GM19351 (cell line): ENCODE data around the gene CCDC144A.
"Not testable (repeated sequence)": the region's sequence is repeated elsewhere in the genome, so short reads cannot be mapped to it uniquely, and the experiment has no call there.

ENCODE experiments used
- ATAC-seq: cut with Tn5 transposase; IDR thresholded peaks from one replicate; pipeline ENCODE4 v1.9.1; 2021; ENCODE audit warnings: mild to moderate bottlenecking, moderate library complexity; ENCODE audit not compliant: unreplicated experiment

Gene CCDC144A

DNA sequence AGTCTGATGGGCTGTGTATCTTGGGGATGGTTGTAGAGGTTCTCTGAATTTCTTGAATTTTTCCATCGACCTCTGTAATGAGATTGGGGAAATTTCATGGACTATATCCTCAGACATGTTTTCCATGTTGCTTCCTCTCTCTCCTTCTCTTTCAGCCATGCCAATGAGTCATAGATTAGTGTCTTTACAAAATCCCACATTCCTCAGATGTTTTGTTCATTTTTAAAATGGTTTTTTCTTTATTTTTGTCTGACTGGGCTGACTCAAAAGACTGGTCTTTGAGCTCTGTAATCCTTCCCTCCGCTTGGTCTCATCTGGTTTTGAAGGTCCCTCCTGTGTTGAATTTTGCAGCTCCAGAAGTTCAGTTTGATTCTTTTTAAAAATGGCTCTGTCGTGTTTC is 60.5 kb downstream of the CCDC144A start:
- not testable (repeated sequence) for ATAC-seq

DNA sequence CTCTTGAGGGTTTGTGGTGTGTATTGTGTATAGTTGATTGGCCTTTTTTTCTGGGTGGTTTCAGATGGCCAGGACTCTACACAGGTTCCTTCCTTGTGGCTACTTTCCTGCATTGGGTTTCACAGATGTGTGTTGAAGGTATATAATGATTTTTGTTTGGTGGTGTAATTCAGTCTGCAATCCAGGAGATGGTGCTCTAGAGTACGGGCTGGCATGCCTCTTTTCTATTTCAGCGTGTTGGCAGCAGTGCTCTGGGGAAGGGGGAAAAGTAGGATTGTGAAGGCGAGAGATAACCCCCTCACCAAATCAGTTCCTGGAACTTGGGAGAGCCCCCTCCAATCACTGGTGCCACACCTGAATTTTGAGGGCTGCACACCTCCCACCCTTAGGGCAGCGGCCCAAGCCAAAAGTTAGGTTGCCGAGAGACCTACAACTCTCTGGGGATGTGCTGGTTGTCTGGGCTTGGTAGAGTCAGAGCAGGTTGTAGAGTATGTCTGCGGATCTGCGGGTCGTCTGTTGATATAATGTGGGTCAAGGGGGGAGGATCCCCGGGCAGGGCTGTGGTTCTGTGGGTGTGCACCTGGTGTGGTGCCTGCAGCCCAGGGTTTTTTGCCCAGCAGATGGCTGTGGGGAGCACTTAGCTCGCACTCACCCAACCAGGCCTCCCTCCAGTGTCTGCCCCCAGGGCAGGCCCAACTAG is 61.3 kb downstream of the CCDC144A start:
- ATAC-seq = not testable (repeated sequence)

DNA sequence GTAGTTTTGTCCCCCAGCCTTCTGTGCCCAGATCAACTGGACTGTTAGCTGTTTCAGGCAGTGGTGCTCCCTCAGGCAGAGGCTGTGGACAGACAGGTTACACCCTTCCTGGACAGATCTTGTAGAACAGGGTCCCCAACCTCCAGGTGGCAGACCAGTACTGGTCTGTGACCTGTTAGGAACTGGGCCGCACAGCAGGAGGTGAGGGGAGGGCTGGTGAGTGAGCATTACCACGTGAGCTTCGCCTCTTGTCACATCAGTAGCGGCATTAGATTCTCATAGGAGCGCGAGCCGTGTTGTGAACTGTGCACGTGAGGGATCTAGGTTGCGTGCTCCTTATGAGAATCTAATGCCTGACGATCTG is 61.9 kb downstream of the CCDC144A start:
- ATAC-seq = not testable (repeated sequence)

DNA sequence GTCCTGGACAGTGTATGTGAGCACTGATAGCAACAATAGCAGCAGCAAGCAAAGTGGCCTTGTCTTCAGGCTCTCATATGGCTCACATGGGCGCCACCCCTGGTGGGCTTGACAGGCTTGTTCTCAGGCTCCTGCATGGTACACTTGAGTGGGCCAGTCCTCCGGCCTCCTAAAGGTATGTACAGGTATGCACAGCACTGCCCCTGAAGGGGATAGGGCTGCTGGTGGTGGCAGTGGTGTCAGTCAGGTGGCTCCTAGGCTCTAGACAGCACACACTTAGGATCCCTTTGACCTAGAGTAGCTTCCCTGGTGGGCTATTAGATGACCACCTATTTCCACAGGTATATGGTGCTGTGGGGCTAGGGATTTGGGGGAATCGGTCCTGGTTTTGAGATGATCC is 67.5 kb downstream of the CCDC144A start:
- ATAC-seq = not testable (repeated sequence)

DNA sequence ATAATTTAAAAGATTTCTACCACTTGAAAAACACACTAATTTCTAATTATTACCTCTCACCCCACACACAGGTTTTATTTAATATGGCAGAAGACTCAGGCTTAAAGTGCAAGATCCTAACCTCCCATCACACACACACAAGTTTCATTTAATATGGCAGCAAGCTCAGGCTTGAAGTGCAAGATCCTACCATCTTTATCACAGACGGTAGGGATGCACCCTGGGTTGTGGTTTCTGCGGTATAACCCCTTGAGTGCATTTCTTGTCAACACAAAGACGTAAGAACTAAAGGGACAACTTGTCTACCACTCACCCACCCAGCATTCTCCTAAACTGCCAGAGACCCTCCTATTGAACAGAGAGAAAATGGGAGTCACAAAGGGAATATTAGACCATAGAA is 68.1 kb downstream of the CCDC144A start:
- ATAC-seq = not testable (repeated sequence)

DNA sequence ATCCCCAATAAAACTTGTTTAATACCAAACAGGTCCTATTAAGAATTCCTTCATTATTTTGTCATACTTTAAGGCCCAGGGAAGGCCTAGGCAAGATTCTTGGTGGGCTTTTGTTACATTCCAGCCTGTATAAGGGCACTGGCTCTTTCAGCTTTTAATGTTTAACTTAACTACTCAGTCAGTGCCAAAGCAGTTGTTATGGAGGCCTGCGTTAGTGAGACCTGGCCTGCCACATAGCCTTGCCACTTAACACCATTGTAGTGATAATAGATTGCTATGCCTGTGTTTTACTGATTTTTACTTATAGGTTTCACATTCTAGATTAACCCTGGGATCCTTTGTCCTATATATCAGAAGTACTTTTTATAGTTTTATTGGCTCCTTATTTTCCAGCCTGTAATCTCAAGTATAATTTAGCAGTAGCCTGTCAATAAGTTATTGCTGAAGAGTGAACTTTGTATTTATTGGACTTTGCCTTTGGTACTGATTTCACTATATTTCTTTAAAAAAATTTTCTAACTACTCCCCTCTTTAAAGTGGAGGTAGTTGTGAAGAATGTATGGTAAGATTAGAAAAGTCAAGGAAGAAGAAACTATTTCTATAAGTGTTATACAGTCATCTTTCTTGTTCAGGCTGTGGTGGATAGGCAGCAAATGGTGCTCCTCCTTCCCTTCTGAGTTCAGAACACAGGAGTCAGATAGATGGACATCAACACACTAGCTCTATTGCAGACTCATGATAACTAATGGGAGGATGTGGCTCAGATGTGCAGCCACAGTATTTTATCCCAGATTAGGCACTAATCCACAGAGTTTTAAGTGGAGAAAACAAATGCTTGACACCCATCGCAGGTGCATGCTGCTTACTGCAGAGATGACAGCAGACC is 78.5 kb downstream of the CCDC144A start:
- ATAC-seq = not testable (repeated sequence)

DNA sequence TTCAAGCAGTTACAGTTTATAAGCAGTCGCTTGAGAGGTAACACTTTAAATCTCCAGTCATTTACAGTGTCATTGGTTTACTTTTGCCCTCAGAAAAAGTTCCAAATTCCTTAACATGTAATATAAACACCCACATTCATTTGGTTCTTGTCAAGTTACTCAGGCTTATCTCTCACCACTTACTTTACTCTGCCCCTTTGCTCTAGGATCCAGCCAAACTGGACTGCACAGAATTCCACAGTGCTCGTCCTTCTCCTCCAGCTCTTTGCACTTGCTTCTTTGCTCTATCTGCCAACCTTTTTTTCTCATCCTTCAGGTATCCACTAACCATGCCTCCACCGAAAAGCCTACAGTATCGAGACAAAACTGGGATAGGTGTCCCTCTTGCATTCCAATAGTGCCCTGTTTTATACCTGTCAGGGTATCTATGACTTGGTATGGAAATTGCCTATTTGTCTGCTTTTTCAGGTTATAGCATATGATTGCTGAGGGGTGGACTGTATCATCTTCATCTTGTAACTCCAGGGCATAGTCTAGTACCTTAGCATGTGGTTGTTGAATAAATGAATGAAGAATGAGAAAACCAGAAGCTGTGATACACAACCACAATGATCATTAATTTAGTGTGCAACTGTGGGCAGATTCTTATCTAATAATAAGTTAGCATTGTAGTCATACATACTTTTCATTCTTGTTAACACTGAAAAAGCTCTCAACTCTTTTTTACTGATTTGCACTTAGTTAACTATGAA is 82.5 kb downstream of the CCDC144A start:
- not testable (repeated sequence) for ATAC-seq

DNA sequence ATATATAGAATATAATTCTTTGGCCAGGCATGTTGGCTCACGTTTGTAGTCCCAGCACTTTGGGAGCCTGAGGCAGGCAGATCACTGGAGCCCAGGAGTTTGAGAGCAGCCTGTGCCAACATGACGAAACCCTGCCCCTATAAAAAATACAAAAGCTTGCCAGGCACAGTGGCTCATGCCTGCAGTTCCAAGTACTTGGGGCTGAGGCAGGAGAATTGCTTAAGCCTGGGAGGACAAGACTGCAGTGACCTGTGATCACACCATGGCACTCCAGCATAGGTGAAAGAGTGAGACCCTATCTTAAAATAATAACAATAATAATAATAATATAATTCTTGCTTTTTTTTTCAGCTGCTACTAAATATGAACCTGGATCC is 83.1 kb downstream of the CCDC144A start:
- not testable (repeated sequence) for ATAC-seq

DNA sequence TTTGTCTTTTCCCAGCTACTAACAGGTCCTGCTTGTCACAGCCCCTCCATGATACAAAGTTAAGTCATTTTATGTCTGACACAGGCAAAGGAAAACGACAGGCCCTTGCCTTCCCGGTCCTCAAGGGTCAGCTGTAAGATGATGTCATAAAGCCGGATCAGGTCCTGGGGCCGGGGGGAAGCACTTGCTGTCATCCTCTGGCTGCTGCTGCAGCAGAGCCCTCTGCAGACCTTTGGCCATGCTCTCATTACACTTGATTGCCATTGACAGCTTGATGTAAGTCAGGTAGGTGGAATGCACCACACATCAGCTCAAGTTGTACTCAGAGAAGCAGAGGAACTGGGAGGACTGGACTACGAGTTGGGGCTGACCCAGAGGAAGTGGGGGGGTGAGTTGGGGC is 97.8 kb downstream of the CCDC144A start:
- not testable (repeated sequence) for ATAC-seq

DNA sequence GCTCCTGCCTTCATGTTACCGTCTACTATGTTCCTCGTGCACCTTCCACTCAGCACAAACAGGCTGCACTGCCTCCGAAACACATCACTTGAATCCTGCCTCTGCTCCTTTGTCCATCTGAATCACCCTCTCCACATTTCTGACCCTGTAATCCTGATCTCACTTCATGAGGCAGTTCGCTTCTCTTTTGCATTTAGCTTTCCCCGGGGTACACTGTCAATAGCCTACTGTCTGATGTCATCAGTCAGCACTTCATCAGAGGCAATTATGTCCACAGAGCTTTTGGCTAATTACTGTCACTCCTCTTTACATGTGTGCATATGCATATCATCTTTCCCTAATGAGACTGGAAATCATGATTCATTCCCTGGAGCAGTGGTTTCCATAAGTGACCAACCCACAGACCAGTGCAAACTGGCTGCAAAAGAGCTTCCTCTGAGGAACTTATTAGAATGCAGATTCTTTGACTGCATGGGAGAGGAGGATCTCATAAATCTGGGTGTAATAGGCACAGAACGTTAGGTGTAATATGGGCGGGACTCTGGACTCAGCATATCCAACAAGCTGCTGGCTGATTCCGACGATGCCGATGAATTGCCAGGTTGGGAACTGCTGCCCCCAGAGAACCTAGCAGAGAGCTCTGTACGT is 99.0 kb downstream of the CCDC144A start:
- ATAC-seq = not testable (repeated sequence)

DNA sequence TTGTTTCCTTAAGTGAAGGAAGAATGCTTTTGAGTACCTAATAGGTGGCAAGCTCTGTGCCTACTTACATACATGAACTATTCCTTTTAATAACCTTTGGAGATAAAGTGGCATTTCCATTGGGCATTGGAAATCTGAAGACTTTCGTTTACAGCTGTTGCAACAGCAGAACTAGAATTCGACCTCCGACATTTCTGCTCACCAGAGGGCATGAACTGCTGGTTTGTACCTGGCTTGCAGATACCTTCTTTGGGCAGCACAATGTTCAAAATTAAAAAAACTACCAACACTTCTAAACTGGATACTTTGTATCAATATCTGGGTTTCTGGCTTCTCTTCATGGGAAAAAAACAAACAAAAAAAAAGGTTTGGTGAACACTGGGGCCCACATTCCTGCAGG is 99.6 kb downstream of the CCDC144A start:
- ATAC-seq = not testable (repeated sequence)

DNA sequence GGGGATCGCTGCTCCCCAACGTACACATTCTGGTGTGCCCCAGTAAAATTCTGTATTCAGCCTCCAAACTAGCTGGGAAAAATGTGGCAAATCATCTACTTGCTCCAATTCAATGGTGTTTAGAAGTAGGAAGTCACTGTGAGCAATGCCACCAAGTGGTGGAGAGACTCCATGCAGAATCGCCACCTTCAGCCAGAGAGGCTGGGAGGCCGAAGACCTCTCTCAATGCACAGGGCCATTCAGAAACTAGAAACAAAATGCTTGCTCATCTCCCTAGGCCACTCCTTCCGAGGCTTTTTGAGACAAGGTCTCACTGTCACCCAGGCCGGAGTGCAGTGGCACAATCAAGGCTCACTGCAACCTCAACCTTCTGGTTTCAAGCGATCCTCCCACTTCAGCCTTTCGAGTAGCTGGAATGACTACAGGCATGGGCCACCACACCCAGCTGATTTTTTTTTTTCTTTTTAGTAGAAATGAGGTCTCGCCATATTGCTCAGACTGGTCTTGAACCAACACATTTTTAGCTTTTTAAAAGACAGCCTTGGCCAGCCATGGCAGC is 100.4 kb downstream of the CCDC144A start:
- ATAC-seq = not testable (repeated sequence)

DNA sequence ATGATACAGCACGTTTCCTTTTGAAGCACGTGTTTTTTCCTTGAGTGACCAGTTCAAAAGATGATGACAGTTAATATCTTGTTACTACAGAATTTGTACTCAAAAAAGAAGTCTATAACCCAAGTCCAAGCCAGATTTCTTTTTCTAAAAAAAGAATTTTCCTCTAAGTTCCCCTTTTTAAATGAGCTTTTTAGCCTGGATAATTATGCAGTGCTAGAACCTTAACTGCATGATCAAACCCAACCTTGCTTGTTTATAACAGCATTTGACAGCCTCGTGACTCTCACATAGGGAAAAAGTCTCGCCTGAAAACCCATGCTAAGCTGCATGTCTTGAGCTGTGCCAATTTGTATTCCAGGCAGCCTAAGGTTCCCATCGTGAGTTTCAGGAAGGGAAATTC is 104.2 kb downstream of the CCDC144A start:
- ATAC-seq = not testable (repeated sequence)

DNA sequence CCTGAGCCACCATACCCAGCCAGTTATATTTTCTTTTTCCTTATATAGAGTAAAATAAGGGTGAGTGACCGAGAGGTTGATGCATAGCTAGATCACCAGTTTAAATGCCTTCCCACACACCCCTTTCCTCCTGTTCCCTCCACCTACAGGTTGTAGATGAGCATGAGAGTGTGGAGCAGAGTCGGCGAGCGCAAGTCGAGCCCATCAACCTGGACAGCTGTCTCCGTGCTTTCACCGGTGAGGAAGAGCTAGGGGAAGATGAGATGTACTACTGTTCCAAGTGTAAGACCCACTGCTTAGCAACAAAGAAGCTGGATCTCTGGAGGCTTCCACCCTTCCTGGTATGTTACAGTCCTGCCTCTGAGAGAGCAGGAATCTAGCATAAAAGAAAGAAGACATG is 105.9 kb downstream of the CCDC144A start:
- not testable (repeated sequence) for ATAC-seq

DNA sequence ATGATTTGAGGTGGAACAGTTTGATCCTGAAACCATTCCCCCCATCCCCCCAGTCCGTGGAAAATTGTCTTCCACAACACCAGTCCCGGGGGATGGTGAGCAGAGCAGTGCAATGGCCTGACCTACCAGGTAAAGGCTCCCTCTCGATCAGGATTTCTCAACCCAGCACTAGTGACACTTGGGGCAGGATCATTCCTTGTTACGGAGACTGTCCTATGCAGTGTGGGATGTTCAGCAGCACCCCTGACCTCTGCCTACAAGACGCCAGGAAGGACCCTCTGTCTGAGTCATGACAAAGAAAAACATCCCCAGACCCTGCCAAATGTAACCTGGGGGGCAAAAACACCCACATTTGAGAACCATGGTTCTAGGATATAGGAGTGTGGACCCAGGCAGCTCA is 114.8 kb downstream of the CCDC144A start:
- ATAC-seq = not testable (repeated sequence)

DNA sequence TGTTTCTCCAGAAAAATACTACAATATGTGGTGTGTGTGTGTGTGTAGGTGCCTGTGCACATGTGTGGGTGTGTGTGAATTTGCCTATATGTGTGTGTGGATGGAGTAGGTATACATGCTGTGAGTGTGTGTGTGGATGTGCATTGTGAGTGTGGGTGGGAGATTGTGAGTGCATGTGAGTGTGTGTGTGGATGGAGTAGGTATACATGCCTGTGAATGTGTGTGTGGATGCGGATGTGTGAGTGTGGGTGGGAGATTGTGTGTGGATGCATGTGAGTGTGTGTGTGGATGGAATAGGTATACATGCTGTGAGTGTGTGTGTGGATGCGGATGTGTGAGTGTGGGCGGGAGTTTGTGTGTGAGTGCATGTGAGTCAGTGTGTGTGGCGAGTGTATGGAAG is 116.6 kb downstream of the CCDC144A start:
- ATAC-seq = not testable (repeated sequence)

DNA sequence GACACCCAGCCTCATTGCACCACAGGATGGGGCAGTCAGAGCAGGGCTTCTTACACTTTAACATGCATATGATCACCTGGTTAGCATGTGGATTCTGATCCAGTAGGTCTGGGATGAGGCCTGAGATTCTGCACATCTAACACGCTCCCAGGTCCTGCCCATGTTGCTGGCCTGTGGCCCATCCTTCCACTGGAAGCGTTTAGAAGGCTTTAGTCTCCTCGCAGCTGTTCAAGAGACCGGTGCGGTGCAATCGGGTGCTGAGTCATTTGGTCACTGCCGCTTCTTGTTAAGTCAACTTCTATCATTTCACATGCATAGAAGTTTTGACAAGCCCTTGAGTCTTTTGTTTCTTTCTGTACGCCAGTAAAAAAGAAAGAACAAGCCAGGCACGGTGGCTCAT is 117.6 kb downstream of the CCDC144A start:
- ATAC-seq = not testable (repeated sequence)

DNA sequence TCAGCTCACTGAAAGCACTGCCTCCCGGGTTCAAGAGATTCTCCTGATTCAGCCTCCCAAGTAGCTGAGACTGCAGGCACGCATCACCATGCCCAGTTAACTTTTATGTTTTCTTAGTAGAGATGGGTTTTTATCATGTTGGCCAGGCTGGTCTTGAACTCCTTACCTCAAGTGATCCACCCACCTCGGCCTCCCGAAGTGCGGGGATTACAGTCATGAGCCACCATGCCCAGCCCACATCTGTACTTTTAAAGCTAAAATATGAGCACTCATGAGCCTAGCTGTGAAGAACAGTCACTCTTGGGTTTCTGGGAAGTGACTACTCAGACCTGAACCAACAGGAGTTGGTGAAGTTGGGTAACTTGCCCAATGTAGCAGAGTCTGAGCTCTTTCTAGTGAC is 120.2 kb downstream of the CCDC144A start:
- not testable (repeated sequence) for ATAC-seq

DNA sequence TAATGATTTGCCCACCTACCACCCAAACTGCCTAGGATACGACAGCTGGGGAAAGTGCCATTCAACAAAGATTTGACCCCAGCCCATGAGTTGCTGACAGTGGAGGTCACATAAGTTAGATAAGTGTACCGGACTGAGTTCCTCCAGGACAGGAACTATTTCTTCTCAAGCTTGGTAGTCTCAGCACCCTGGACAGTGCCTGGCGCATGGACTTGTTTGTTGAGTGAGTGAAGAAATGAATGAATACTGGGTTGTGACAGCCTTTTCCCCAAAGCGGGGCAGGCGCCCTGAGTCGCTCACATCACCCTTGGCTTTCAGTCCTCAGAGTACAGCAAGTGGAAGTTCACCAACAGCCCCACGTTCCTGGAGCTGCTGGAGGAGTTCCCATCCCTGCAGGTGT is 122.1 kb downstream of the CCDC144A start:
- not testable (repeated sequence) for ATAC-seq

DNA sequence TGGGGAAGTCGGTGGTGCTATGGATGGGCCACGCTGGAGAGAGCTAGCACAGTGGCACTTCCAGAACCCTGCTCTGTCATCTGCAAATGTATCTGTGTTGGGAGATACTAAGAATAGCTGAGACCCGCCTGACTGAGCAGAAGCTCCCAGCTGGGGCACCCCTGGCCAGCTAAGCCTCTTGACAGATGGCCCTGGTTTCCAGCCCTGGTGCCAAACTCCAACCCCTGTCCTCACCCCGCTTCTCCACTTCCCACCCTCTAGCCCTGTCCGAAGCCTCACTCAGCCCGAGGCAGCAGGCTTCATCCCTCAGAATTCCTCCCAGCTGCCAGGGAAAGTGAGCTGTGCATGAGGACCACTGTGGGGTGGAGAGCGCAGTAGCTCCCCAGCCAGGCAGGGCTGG is 124.4 kb downstream of the CCDC144A start:
- ATAC-seq = no peak

DNA sequence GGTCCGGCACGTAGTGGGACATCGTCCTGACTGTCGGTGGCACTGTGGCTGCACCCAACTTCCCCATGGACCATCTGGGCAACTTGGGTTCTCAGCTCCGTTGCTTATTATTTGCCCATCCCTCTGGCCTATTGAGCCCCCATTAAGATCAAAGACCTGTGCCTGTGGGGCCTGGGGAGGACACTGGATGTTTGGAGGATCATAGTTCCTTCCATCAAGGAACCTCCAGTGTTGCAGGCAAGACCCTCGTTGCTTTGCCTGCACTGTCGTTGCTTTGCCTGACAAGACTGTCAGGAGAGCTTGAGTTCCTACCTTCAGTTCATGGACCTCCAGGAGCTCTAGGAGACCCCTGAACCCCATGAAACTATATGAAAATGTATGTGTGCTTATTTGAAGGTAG is 127.2 kb downstream of the CCDC144A start:
- ATAC-seq = no peak
